HCT116 (cell line): ENCODE results near the gene PIGN. TPM values are rescaled to one million over a fixed set of nuclear protein-coding genes. Genes with fewer than 3 reads are reported as not detected.

Experiments used
- ATAC-seq: fragments of 200-7000 bp; cut with Tn5 transposase; 2 replicates; pipeline ENCODE4 v1.9.1; 2020; ENCODE audit warnings: mild to moderate bottlenecking, moderate library complexity
- BruUV-seq: library from RNA; stranded (reverse); fragments of 400-500 nt; replicated peaks from 2 replicates; lab custom pipeline; 2021; lab: Mats Ljungman, UMichigan
- CTCF ChIA-PET: fragments of 300-600 bp; sonication (Branson Sonifier 250); formaldehyde crosslinking; loops from one replicate; lab custom pipeline; 2021; ENCODE audit warnings: antibody characterized with exemption; lab: Charles Lee
- POLR2A ChIA-PET: fragments of 300-600, 350-600 bp; sonication (Branson Sonifier 250); formaldehyde crosslinking; loops from one replicate; lab custom pipeline; 2021; ENCODE audit warnings: antibody characterized with exemption; lab: Charles Lee
- RAD21 ChIA-PET, 2 experiments: fragments of 300-600 bp; sonication (Branson Sonifier 250); formaldehyde crosslinking; loops; one replicate each; lab custom pipeline; 2023; ENCODE audit warnings: low total read pairs in 2 of 2; ENCODE audit not compliant: uncharacterized antibody in 2 of 2, unreplicated experiment in 2 of 2, low non-redundant PET in 1 of 2; lab: Charles Lee
- DNase-seq: peaks from one replicate; pipeline ENCODE4 v3.0.0-alpha.2; 2010; ENCODE audit warnings: low read depth, low spot score
- H2AFZ ChIP-seq: fragments of 200-600 bp; shearing (Covaris generic), sonication (generic); 2 replicates; pipeline ENCODE4 v1.6.1; 2017; ENCODE audit warnings: low read depth, mixed run types, mixed read lengths, antibody characterized with exemption, low read length; ENCODE audit not compliant: poor library complexity, severe bottlenecking
- H3K27ac ChIP-seq: 2 replicates; pipeline ENCODE4 v1.5.1; 2012; ENCODE audit warnings: low read depth, low read length
- H3K27me3 ChIP-seq: fragments of 200-600 bp; sonication (generic); 2 replicates; pipeline ENCODE4 v1.6.1; 2016; ENCODE audit warnings: mixed run types, low read length, mixed read lengths; ENCODE audit not compliant: insufficient read depth
- H3K36me3 ChIP-seq, 2 experiments: fragments of 200-500 bp in 1 of 2; fragments of 200-600 bp in 1 of 2; sonication (Bioruptor generic) in 1 of 2; sonication (generic) in 1 of 2; 2 replicates each; pipeline versions ENCODE4 v1.5.1 to v1.6.1; 2014 to 2016; ENCODE audit warnings: low read length in 2 of 2, inconsistent platforms in 1 of 2, mixed read lengths in 1 of 2, mixed run types in 1 of 2; ENCODE audit not compliant: insufficient read depth in 2 of 2, control insufficient read depth in 1 of 2
- H3K4me1 ChIP-seq, 2 experiments: fragments of 200-600 bp in 1 of 2; sonication (generic) in 1 of 2; 2 replicates each; pipeline versions ENCODE4 v1.5.1 to v1.6.1; 2012 to 2017; ENCODE audit warnings: low read length in 2 of 2, inconsistent platforms in 1 of 2, mild to moderate bottlenecking in 1 of 2, mixed read lengths in 1 of 2, mixed run types in 1 of 2, moderate library complexity in 1 of 2; ENCODE audit not compliant: insufficient read depth in 2 of 2, control insufficient read depth in 1 of 2
- H3K4me2 ChIP-seq: fragments of 200-600 bp; sonication (generic); 2 replicates; pipeline ENCODE4 v1.6.1; 2017; ENCODE audit warnings: mixed run types, low read length, mixed read lengths
- H3K4me3 ChIP-seq, 2 experiments: fragments of 200-600 bp in 1 of 2; sonication (generic) in 1 of 2; replicated peaks in 1 of 2; 2 replicates each; pipeline ENCODE4 v1.5.1; 2011 to 2016; ENCODE audit warnings: low read length in 2 of 2, control low read depth in 1 of 2, low read depth in 1 of 2, mild to moderate bottlenecking in 1 of 2, mixed read lengths in 1 of 2, mixed run types in 1 of 2
- H3K79me2 ChIP-seq: fragments of 200-600 bp; sonication (generic); 2 replicates; pipeline ENCODE4 v1.6.1; 2017; ENCODE audit warnings: mild to moderate bottlenecking, mixed run types, low read length, moderate library complexity, mixed read lengths; ENCODE audit not compliant: insufficient read depth
- H3K9ac ChIP-seq: fragments of 200-600 bp; sonication (generic); 2 replicates; pipeline ENCODE4 v1.6.1; 2016; ENCODE audit warnings: low read length, mixed read lengths
- H3K9me2 ChIP-seq: fragments of 200-600 bp; sonication (generic), shearing (Covaris generic); 2 replicates; pipeline ENCODE4 v1.6.1; 2017; ENCODE audit warnings: mixed run types, mild to moderate bottlenecking, moderate library complexity; ENCODE audit not compliant: insufficient read depth
- H3K9me3 ChIP-seq, 2 experiments: fragments of 200-500 bp in 1 of 2; fragments of 200-600 bp in 1 of 2; sonication (Bioruptor generic) in 1 of 2; sonication (generic) in 1 of 2; 2 replicates each; pipeline ENCODE4 v1.6.1; 2014 to 2017; ENCODE audit warnings: low read length in 2 of 2, mixed read lengths in 2 of 2, inconsistent platforms in 1 of 2, low read depth in 1 of 2, mild to moderate bottlenecking in 1 of 2, mixed run types in 1 of 2, moderate library complexity in 1 of 2; ENCODE audit not compliant: control insufficient read depth in 1 of 2, insufficient read depth in 1 of 2
- H4K20me1 ChIP-seq: fragments of 200-600 bp; sonication (generic), shearing (Covaris generic); 2 replicates; pipeline ENCODE4 v1.6.1; 2017; ENCODE audit warnings: mixed run types, mild to moderate bottlenecking, moderate library complexity; ENCODE audit not compliant: insufficient read depth
- CEBPB ChIP-seq: IDR thresholded peaks from 2 replicates; pipeline ENCODE4 v1.6.1; 2012; ENCODE audit warnings: low read depth
- EGR1 ChIP-seq: IDR thresholded peaks from 2 replicates; pipeline ENCODE4 v1.6.1; 2012; ENCODE audit warnings: low read depth
- ELF1 ChIP-seq: IDR thresholded peaks from 2 replicates; pipeline ENCODE4 v1.6.1; 2012; ENCODE audit warnings: low read depth, borderline replicate concordance
- EZH2phosphoT487 ChIP-seq: fragments of 200-600 bp; IDR thresholded peaks from 2 replicates; pipeline ENCODE4 v1.6.1; 2018; ENCODE audit warnings: antibody characterized with exemption, borderline replicate concordance
- FOSL1 ChIP-seq: IDR thresholded peaks from 2 replicates; pipeline ENCODE4 v1.6.1; 2012; ENCODE audit warnings: low read depth
- JUND ChIP-seq: IDR thresholded peaks from 2 replicates; pipeline ENCODE4 v1.6.1; 2012
- MAX ChIP-seq: IDR thresholded peaks from 2 replicates; pipeline ENCODE4 v1.6.1; 2012
- POLR2A ChIP-seq: IDR thresholded peaks from 2 replicates; pipeline ENCODE4 v1.7.0; 2011; ENCODE audit warnings: borderline replicate concordance; ENCODE audit not compliant: insufficient read depth, insufficient read length; ENCODE audit errors: extremely low read depth
- POLR2AphosphoS5 ChIP-seq: IDR thresholded peaks from 2 replicates; pipeline ENCODE4 v1.6.1; 2011; ENCODE audit warnings: mild to moderate bottlenecking, low read depth, low read length, moderate library complexity
- REST ChIP-seq: IDR thresholded peaks from 2 replicates; pipeline ENCODE4 v1.6.1; 2012; ENCODE audit warnings: low read depth
- SIN3A ChIP-seq: IDR thresholded peaks from 2 replicates; pipeline ENCODE4 v1.6.1; 2012; ENCODE audit warnings: low read depth
- SP1 ChIP-seq: IDR thresholded peaks from 2 replicates; pipeline ENCODE4 v1.6.1; 2012; ENCODE audit warnings: low read depth
- SRF ChIP-seq: IDR thresholded peaks from 2 replicates; pipeline ENCODE4 v1.6.1; 2012; ENCODE audit warnings: low read depth
- YY1 ChIP-seq: IDR thresholded peaks from 2 replicates; pipeline ENCODE4 v1.6.1; 2011; ENCODE audit warnings: low read length, low read depth, moderate library complexity, mild to moderate bottlenecking; ENCODE audit not compliant: insufficient replicate concordance; ENCODE audit errors: extremely low read depth
- ZBTB33 ChIP-seq: IDR thresholded peaks from 2 replicates; pipeline ENCODE4 v1.6.1; 2011; ENCODE audit warnings: mild to moderate bottlenecking, low read length, moderate library complexity; ENCODE audit not compliant: insufficient replicate concordance; ENCODE audit errors: extremely low read depth
- ZFX ChIP-seq: fragments of 450-650 bp; IDR thresholded peaks from 2 replicates; pipeline ENCODE4 v1.6.1; 2017
- intact Hi-C: fragments of 100-400 bp; cut with micrococcal nuclease; formaldehyde crosslinking; loops from 2 replicates; pipeline ENCODE4 v1.10.0; 2022
- total RNA-seq: library from RNA; stranded (reverse); gene quantifications from one replicate; pipeline ENCODE4 v1.2.1, GENCODE V29; 2021; ENCODE audit not compliant: unreplicated experiment

PIGN gene
- total RNA-seq, 1 experiment from 2014 or later = 12.2 TPM

GRCh38 chr18:62089174-62089573, 97.7 kb downstream of the PIGN start:
- Histone ChIP-seq H3K9ac (no peak overlapping the region), H3K4me2 (no peak overlapping the region), H3K36me3 (no peaks in the 10 kb centered on the region), H4K20me1 (no peaks in the 10 kb centered on the region), H3K27ac (no peak overlapping the region), H2AFZ (no peak overlapping the region), H3K4me1 (no peaks in the 10 kb centered on the region), H3K9me3 (no peaks in the 10 kb centered on the region), H3K79me2 (no peaks in the 10 kb centered on the region), H3K4me3 (no peak overlapping the region), H3K27me3 (no peaks in the 10 kb centered on the region), H3K9me2 (no peaks in the 10 kb centered on the region)
- CTCF ChIA-PET = no interaction called here
- BruUV-seq = no TSS peak
- RAD21 ChIA-PET = no interaction called here
- no peak for DNase-seq
- intact Hi-C loops = no loop called here
- ATAC-seq = no peak
- POLR2A ChIA-PET = no interaction called here
- TF ChIP-seq REST (no peak), POLR2A (no peak), SRF (no peak), POLR2AphosphoS5 (no peak), MAX (no peak), CEBPB (no peak), SIN3A (no peak), EZH2phosphoT487 (no peak), ZBTB33 (no peak), ZFX (no peak), SP1 (no peak), ELF1 (no peak), FOSL1 (no peak), JUND (no peak), EGR1 (no peak), YY1 (no peak)
